ENCODE results near the gene CNIH1.
A peak's percentile ranks its signal among the peaks of the same experiment; 100 is the strongest.

GRCh38 chr14:54488646-54489317, 47.6 kb upstream of the CNIH1 start, which contains the start of gene GMFB:
- TF ChIP-seq, protein P1, sequence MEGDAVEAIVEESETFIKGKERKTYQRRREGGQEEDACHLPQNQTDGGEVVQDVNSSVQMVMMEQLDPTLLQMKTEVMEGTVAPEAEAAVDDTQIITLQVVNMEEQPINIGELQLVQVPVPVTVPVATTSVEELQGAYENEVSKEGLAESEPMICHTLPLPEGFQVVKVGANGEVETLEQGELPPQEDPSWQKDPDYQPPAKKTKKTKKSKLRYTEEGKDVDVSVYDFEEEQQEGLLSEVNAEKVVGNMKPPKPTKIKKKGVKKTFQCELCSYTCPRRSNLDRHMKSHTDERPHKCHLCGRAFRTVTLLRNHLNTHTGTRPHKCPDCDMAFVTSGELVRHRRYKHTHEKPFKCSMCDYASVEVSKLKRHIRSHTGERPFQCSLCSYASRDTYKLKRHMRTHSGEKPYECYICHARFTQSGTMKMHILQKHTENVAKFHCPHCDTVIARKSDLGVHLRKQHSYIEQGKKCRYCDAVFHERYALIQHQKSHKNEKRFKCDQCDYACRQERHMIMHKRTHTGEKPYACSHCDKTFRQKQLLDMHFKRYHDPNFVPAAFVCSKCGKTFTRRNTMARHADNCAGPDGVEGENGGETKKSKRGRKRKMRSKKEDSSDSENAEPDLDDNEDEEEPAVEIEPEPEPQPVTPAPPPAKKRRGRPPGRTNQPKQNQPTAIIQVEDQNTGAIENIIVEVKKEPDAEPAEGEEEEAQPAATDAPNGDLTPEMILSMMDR (IDR thresholded peaks at IDR 0.05), result peak; percentile 14 to 31
- TF ChIP-seq POLR2A (IDR thresholded peaks at IDR 0.05), result peak; percentile 22 to 68

All from suprapubic skin (tissue), 3 donors.